ENCODE results near the gene P2RX6.

- TF ChIP-seq CTCF (IDR thresholded peaks at IDR 0.05) (no peak), POLR2AphosphoS5 (IDR thresholded peaks at IDR 0.05; ENCODE audit: low read depth, low read length) (no peak), REST (IDR thresholded peaks at IDR 0.05; ENCODE audit: insufficient read depth in 1 of 2, low read depth in 2 of 2, low read length in 1 of 2) (no peak), SIN3A (IDR thresholded peaks at IDR 0.05; ENCODE audit: borderline replicate concordance, insufficient read depth, low read depth, low read length) (no peak), TCF7L2 (IDR thresholded peaks at IDR 0.05; ENCODE audit: low read depth, low read length) (no peak)
Measured at GRCh38 chr22:20972933-20973577, 41.9 kb upstream of the P2RX6 start.

Data from Panc1 (cell line).